ENCODE results near the gene ITPKA.

- TF ChIP-seq SMC3 (IDR thresholded peaks at IDR 0.05; ENCODE audit: low read length) (no peak), CC2D1A (CRISPR knock-in tag; IDR thresholded peaks at IDR 0.05) (no peak), HDAC6 (IDR thresholded peaks at IDR 0.05; ENCODE audit: low read depth, low read length) (no peak), ZNF24 (IDR thresholded peaks at IDR 0.05) (no peak), NCOA1 (CRISPR knock-in tag; IDR thresholded peaks at IDR 0.05) (no peak), ZNF737 (CRISPR knock-in tag; IDR thresholded peaks at IDR 0.05; ENCODE audit: borderline replicate concordance) (no peak)
Measured at GRCh38 chr15:41474436-41474835, 19.2 kb upstream of the ITPKA start.
